Measurements from ENCODE around the gene TBC1D9B.
"Not testable (repeated sequence)": the region's sequence is repeated elsewhere in the genome, so short reads cannot be mapped to it uniquely, and the experiment has no call there.

TBC1D9B gene

GRCh38 chr5:179854356-179854755 lies 53.3 kb downstream of the TBC1D9B start:
- intact Hi-C loops (cut with DNase I) = no loop called here

DNA sequence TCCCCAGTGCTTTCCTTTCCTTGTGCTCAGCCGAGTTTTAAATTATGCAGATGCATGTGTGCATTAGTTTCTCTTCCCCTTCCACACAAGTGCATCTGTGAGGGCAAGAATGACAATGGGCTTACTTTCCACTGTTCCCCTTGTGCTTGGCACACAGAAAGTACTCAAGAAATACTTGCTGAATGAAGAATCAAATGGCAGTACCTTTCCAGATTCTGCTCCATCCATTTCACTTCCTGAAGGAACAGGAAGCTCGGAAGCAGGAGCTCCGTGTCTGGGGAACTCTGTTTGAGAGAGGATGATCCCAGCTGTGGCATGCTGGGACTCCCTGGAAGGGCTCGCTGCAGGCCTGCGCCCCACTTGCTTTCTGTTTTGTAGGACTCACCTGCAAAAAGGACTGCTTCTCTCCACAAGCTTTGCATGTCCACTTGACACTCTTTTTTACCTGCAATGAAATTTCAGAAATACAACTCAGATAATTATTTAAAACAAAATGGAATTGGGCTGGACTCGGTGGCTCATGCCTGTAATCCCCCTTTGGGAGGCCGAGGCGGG lies 54.6 kb downstream of the TBC1D9B start:
- peak in 2 of 10 donors; percentile 15 for DNase-seq
- intact Hi-C loops (cut with DNase I) = no loop called here

More at GRCh38 chr5:179854356-179854755, 53.3 kb downstream of the TBC1D9B start:
- peak in 2 of 10 donors; percentile 8 to 52 for DNase-seq

DNA sequence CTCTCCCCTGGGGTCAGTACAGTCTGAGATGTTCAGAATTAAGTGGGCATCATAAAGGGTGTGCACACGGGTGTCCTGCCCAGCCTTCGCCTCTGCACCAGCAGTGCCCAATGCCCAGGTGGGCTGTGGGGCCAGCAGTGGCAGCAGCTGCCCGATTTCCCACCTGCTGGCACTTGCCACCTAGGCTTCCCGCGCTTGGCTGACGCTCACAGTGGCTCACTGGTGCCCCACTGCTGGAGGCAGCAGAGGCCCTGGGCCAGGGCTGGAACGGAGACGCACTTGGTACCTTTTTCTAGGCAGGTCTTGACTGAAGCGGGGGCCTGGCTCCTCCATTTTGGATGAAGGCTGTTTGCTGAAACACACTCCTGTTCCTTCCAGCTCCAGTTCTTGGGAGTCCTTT lies 66.1 kb downstream of the TBC1D9B start:
- peak in 1 of 10 donors; percentile 55 for DNase-seq
- intact Hi-C loops (cut with DNase I) = no loop called here

DNA sequence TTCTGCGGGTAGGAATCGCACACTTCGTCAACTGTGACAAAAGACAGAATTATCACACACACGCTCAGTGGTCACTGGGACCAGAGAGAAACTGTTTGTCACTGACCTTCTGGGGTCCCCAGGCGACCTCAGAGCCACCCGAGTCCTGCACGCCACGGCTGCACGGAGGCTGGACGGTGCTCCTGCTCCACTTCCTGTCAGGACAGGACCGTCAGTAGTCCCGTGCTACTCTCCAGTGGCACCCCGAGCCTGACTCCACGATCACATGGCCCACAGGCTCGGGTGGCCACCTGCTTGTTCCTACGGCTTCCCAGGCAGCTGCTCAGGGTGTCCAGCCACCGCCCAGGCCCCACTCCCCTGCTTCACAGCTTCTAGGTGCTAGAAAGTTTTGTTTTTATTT lies 66.9 kb downstream of the TBC1D9B start:
- intact Hi-C loops (cut with DNase I) = no loop called here
- DNase-seq = peak in 1 of 10 donors; percentile 73

- DNase-seq = peak in 1 of 10 donors; percentile 69
- intact Hi-C loops (cut with DNase I) = no loop called here
Observed at GRCh38 chr5:179840321-179840720, 67.4 kb downstream of the TBC1D9B start.

- intact Hi-C loops (cut with DNase I) = no loop called here
- peak in 1 of 10 donors; percentile 77 for DNase-seq
Observed at GRCh38 chr5:179839328-179840256, 68.1 kb downstream of the TBC1D9B start.

DNA sequence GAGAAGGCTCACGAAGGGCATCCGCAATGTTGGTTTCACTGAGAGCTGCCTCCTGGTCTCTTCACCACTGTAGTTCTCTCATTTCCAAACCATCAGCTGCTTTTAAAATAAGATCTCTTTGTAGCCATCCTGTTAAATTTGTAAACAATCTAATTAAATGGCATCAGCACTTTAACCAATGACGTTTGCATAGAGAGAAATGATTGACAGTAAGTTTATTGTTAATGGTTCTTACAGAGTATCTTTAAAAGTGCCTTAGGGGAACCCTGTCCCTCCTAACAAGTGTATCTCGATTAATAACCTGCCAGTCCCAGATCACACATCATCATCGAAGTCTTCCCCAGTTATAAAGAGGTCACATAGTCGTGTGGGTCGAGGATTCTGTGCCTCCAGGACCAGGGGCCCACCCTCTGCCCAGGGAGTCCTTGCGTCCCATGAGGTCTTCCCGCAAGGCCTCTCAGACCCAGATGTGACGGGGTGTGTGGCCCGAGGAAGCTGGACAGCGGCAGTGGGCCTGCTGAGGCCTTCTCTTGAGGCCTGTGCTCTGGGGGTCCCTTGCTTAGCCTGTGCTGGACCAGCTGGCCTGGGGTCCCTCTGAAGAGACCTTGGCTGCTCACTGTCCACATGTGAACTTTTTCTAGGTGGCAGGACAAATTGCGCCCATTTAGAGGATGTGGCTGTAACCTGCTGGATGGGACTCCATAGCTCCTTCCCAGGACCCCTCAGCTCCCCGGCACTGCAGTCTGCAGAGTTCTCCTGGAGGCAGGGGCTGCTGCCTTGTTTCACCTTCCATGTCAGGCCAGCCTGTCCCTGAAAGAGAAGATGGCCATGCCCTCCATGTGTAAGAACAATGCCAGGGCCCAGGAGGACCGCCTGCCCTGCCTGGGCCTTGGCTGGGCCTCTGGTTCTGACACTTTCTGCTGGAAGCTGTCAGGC lies 70.4 kb downstream of the TBC1D9B start:
- DNase-seq = peak in 2 of 10 donors; percentile 51 to 84
- intact Hi-C loops (cut with DNase I) = no loop called here

DNA sequence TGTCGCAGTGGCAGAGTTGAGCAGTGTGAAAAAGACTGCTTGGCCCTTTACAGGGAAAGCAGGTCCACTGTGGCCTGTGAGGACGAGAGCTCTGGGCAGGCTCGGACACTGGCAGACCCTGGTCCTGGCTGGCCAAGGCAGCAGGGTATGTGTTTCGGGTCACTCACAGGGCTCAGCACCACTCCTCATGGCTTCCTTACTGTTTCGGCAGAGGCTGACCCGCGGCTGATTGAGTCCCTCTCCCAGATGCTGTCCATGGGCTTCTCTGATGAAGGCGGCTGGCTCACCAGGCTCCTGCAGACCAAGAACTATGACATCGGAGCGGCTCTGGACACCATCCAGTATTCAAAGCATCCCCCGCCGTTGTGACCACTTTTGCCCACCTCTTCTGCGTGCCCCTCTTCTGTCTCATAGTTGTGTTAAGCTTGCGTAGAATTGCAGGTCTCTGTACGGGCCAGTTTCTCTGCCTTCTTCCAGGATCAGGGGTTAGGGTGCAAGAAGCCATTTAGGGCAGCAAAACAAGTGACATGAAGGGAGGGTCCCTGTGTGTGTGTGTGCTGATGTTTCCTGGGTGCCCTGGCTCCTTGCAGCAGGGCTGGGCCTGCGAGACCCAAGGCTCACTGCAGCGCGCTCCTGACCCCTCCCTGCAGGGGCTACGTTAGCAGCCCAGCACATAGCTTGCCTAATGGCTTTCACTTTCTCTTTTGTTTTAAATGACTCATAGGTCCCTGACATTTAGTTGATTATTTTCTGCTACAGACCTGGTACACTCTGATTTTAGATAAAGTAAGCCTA lies 71.3 kb downstream of the TBC1D9B start:
- intact Hi-C loops (cut with DNase I) = no loop called here
- DNase-seq = no peak

DNA sequence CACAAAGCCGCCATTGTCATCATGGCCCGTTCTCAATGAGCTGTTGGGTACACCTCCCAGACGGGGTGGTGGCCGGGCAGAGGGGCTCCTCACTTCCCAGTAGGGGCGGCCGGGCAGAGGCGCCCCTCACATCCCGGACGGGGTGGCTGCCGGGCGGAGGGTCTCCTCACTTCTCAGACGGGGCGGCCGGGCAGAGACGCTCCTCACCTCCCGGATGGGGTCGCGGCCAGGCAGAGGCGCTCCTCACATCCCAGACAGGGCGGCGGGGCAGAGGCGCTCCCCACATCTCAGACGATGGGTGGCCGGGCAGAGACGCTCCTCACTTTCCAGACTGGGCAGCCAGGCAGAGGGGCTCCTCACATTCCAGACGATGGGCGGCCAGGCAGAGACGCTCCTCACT lies 72.8 kb downstream of the TBC1D9B start:
- intact Hi-C loops (cut with DNase I) = not testable (repeated sequence)
- DNase-seq = peak in 1 of 10 donors; percentile 39

DNA sequence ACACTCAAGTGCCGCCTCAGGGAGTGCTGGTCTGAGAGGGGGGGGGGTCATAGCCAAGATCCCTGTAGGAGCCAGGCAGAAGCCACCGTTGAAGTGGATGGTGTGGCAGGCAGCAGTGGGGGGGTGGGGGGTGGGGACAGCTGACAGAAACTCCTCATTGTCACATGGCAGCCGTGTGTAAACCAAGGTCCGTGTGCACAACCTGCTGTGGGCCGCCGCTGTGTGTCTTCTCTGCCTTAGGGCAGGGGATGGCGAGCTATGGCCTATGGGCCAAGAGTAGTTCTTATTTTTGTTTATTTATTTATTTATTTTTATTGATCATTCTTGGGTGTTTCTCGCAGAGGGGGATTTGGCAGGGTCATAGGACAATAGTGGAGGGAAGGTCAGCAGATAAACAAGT lies 73.6 kb downstream of the TBC1D9B start:
- intact Hi-C loops (cut with DNase I) = no loop called here
- peak in 1 of 10 donors; percentile 44 for DNase-seq

DNA sequence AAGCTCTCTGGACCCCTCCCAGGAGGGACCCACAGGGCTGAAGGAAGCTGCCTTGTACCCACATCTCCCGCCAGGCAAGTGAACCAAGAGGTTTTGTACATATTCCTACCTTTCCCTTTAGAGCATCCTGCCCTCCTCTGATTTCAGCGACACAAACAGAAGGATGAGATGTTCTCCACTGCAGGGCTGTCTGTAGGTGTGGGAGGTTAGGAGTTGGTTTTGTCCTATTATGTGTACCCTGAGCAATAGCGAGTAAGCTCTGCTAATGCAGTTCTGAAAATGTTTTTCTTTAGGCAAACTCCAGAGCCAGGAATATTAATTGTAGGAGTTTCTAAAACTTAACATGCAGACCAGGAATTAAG lies 74.0 kb downstream of the TBC1D9B start:
- intact Hi-C loops (cut with DNase I) = no loop called here

DNA sequence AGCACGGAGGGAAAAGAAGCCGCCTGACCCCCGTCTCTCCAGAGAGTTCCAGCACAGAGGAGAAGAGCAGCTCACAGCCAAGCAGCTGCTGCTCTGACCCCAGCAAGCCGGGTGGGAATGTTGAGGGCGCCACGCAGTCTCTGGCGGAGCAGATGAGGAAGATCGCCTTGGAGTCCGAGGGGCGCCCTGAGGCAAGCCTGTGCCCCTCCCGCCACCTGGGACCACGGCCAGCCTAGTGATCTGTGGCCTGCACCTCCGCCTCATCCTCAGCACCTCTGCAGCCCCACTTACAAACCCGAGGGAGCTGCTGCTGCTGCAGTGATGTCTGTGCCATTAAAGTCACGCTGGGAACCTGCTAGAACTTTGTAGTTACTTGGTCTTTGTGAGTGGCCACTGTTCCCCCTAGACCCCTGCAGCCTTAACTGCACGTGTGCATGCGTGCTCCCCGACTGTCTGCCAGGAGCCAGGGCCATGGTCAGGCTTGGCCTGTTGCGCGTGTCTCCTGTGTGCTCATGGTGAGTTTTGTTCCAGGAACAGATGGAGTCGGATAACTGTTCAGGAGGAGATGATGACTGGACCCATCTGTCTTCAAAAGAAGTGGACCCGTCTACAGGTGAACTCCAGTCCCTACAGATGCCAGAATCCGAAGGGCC lies 74.5 kb downstream of the TBC1D9B start:
- intact Hi-C loops (cut with DNase I) = no loop called here
- DNase-seq = no peak

More for the DNA sequence above, 74.0 kb downstream of the TBC1D9B start:
- DNase-seq = no peak

DNA sequence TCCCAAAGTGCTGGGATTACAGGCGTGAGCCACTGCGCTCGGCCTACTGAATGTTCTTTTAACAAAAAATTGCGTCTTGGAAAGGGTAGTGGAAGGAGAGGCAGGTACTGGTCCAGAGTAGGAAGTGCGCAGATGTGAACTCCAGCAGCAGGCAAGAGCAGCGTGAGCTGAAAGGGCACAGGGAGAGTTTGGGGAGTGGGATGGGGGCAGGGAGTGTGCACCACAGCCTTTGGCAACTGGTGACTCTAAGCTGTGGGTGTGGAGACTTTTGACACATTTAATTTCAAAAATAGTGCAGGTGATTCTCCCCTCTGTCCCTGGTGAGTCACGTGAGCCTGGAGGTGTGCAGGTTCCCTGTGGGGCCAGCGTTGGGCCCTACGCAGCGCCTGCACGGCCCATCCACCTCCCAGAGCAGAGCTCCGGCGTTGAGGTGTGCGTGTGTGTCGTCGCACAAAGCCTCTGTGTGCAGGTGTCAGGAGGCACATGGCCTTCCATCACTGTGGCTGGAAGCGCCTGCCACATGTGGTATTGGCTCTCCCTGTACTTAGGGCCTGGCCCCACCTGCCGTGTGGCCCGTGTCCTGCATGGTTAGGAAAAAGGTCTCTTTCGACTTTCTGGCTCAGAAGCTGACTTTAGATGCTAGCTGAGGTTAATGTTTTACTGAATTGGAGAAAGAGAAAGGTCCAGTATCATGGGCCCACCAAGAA lies 75.5 kb downstream of the TBC1D9B start:
- DNase-seq = peak in 1 of 10 donors; percentile 35
- intact Hi-C loops (cut with DNase I) = no loop called here

- DNase-seq = no peak
- intact Hi-C loops (cut with DNase I) = no loop called here
Observed at GRCh38 chr5:179830818-179831468, 76.8 kb downstream of the TBC1D9B start.

DNA sequence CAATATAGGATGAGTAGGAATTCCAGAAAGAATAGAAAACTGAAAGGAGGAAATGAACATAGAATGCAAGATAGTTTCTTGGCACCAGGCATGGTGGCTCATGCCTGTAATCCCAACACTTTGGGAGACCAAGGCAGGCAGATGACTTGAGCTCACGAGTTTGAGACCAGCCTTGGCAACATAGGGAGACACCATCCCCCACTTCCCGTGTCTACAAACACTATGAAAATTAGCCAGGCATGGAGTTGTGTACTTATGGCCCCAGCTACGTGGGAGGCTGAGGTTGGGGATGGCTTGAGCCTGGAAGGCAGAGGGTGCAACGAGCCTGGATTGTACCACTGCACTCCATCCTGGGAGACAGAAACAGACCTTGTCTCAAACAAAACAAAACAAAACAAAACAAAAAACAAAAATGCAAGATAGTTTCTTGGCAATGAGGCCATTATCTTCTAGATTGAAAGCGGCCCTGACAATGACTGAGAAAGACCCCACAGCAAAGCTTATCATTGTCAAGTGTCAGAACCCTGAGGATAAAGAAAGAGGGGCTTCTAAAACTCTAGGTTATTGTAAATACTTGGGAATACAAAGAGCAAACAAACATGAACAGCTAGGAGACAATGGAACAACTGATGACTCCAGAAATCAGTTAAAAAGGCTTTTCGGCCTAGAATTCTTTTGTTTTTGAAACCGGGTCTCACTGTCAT lies 77.8 kb downstream of the TBC1D9B start:
- DNase-seq = no peak
- intact Hi-C loops (cut with DNase I) = no loop called here

- intact Hi-C loops (cut with DNase I) = no loop called here
- DNase-seq = peak in 2 of 10 donors; percentile 49 to 56
Observed at GRCh38 chr5:179828756-179829421, 78.8 kb downstream of the TBC1D9B start.

DNA sequence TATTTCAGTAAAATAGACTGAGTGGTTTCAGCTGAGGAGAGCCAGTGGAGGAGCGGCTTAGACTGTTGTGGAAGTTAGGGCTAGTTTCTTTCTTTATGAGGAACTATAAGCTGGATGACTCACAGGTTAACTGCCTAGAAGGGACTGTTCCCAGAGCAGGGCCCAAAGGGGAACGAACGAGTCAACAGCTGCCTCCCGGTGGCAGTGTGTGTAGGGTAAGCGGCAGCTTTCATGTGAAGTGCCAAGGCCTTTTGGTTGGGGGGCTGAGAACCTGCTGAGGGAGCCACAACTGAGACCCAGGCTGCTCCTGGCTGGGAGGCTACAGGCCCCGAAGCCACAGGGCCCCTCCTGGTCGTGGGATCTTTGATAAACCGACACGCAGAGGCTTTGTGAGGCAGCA lies 80.0 kb downstream of the TBC1D9B start:
- intact Hi-C loops (cut with DNase I) = no loop called here
- peak in 1 of 10 donors; percentile 79 for DNase-seq

All from posterior cingulate gyrus (tissue), 11 donors.